Psoas muscle (tissue), 8 donors: ENCODE results near the gene MRPS18A. TPM values are rescaled to one million over a fixed set of nuclear protein-coding genes. Genes with fewer than 3 reads are reported as not detected.
A peak's percentile ranks its signal among the peaks of the same experiment; 100 is the strongest.

Source experiments
- ATAC-seq, 4 donors: fragments of 200-7000 bp; cut with Tn5 transposase; one replicate each; pipeline ENCODE4 v1.9.1; 2020; ENCODE audit warnings: moderate library complexity in 3 of 4, mild to moderate bottlenecking in 2 of 4
- DNase-seq, 2 donors: peaks; one replicate each; pipeline ENCODE4 v3.0.0-alpha.2; 2020
- H3K27ac ChIP-seq: fragments of 200-600 bp; one replicate; pipeline ENCODE4 v1.8.0; 2022
- H3K27me3 ChIP-seq, 3 donors: fragments of 200-600 bp in 1 of 3; one replicate each; pipeline versions ENCODE4 v1.6.1 to v1.8.0; 2013 to 2022; ENCODE audit warnings: low read length in 2 of 3, mild to moderate bottlenecking in 2 of 3, moderate library complexity in 1 of 3; ENCODE audit not compliant: insufficient read depth in 3 of 3
- H3K36me3 ChIP-seq, 2 donors: fragments of 200-600 bp in 1 of 2; one replicate each; pipeline versions ENCODE4 v1.6.1 to v1.8.0; 2013 to 2022; ENCODE audit warnings: low read depth in 1 of 2, mild to moderate bottlenecking in 1 of 2, moderate library complexity in 1 of 2; ENCODE audit not compliant: insufficient read depth in 1 of 2
- H3K4me1 ChIP-seq: fragments of 200-600 bp; one replicate; pipeline ENCODE4 v1.8.0; 2022
- H3K4me3 ChIP-seq: fragments of 200-600 bp; one replicate; pipeline ENCODE4 v1.8.0; 2022; ENCODE audit warnings: mild to moderate bottlenecking
- H3K9me3 ChIP-seq: fragments of 200-600 bp; one replicate; pipeline ENCODE4 v1.8.0; 2022
- WGBS, 3 donors: extraction: QIAGEN DNeasy Blood & Tissue Kit; methylation state at CpG; one replicate each; pipeline versions ENCODE4 v1.1.6 to v1.1.7; 2013; 5-methylcytosine and 5-hydroxymethylcytosine counted together
- intact Hi-C, 2 donors: fragments of 100-400 bp; cut with DNase I; formaldehyde crosslinking; loops; one replicate each; pipeline versions ENCODE4 v1.11.0 to v1.14.2; 2022
- polyA plus RNA-seq, 3 donors: library from polyadenylated mRNA; stranded (reverse); fragments of 200-250 nt; gene quantifications; one replicate each; pipeline ENCODE4 v1.2.3, GENCODE V29; 2013
- total RNA-seq, 4 donors: library from RNA; stranded (reverse); fragmentation: NEBNext Ultra II Directional in 2 of 4; extraction: Animal tissue kit (Norgen Biotek cat#: 25700) in 2 of 4; gene quantifications; one replicate each; pipeline versions ENCODE4 v1.2.1 to v1.2.4, GENCODE V29; 2021 to 2023
- TF ChIP-seq, protein P1 (sequence below): fragments of 200-600 bp; IDR thresholded peaks from one replicate; pipeline ENCODE4 v1.8.0; 2022; ENCODE audit warnings: antibody characterized with exemption
- donor health status: healthy with polysubstance abuse.
- donor health status: DM: no; HTN: no; CAD: no; lungs with moderate emphysema.
- donor health status: Bipolar disorder and iron deficiency.
- donor health status: healthy.
- donor health status: DM: yes; HTN: yes; CAD: no.
- donor health status: DM: no; HTN: no; CAD: no.
- donor health status: DM: no; HTN: no; CAD: no.
- donor health status: DM: yes; HTN: yes; CAD: no.

The MRPS18A gene
- total and polyA plus RNA-seq, 7 donors, result 64.1 to 152 (median 131) TPM

DNA sequence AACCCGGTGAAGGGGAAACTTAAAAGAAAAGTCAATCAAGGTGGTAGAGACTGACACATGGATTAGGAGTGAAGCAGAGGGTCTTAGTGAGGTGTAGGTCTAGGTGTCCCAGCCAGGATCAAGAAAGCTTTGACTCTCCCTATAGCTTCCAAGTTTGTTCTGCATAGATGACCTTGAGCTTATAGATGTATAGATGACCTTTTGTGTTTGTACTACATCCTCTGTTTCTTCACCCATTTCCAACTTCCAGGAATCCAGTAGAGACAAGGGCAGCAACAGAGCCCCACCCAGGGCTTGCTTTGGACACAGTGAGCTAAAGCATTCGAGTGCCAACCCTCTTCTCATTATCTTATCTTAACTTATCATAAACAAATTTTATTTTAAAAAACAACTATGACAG, 1.8 kb upstream of the MRPS18A start:
- Histone ChIP-seq H3K27ac (no peak overlapping the region), H3K4me1 (peaks cover 26% of the 10 kb centered on the region), H3K27me3 (no peaks in the 10 kb centered on the region), H3K4me3 (no peak overlapping the region), H3K36me3 (no peaks in the 10 kb centered on the region), H3K9me3 (no peaks in the 10 kb centered on the region)
- ATAC-seq, result no peak
- 72 to 90% (median 81%) methylated on average over 2 of the region's 2 CpGs for WGBS, 3 donors
- DNase-seq, result no peak
- intact Hi-C loops, result no loop called here
- TF ChIP-seq, protein P1, sequence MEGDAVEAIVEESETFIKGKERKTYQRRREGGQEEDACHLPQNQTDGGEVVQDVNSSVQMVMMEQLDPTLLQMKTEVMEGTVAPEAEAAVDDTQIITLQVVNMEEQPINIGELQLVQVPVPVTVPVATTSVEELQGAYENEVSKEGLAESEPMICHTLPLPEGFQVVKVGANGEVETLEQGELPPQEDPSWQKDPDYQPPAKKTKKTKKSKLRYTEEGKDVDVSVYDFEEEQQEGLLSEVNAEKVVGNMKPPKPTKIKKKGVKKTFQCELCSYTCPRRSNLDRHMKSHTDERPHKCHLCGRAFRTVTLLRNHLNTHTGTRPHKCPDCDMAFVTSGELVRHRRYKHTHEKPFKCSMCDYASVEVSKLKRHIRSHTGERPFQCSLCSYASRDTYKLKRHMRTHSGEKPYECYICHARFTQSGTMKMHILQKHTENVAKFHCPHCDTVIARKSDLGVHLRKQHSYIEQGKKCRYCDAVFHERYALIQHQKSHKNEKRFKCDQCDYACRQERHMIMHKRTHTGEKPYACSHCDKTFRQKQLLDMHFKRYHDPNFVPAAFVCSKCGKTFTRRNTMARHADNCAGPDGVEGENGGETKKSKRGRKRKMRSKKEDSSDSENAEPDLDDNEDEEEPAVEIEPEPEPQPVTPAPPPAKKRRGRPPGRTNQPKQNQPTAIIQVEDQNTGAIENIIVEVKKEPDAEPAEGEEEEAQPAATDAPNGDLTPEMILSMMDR, result no peak

DNA sequence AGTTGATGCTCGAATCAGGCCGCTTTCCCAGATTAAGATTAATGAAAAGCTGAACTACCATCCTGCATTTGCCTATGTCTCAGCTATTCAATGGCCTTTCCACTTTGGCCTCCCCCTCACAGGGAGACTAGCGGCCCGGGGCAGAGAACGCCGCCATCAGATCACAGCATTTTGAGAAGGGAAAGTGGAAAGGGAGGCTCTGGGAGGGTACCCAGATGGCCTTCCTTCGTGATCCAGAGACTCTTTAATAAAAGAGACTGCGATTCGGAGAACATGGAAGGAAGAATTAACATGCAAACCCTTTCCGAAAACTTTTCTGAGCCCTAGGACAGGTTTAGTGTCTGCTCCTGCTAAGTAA, 533 bp downstream of the MRPS18A start:
- peak overlapping the region; percentile 87 for H3K27ac ChIP-seq
- DNase-seq (no peak), ATAC-seq (peak in 1 of 4 donors; percentile 46)
- no peaks in the 10 kb centered on the region for H3K27me3 ChIP-seq
- WGBS, 3 donors, result 5 to 8% (median 6%) methylated on average over 10 of the region's 10 CpGs
- H3K4me1 ChIP-seq, result peaks cover 50% of the 10 kb centered on the region
- peaks cover 0 to 4% of the 10 kb centered on the region in 2 donors for H3K36me3 ChIP-seq
- intact Hi-C loops, result no loop called here
- TF ChIP-seq, protein P1, result no peak
- H3K4me3 ChIP-seq, result peak overlapping the region; percentile 98
- H3K9me3 ChIP-seq, result no peaks in the 10 kb centered on the region

DNA sequence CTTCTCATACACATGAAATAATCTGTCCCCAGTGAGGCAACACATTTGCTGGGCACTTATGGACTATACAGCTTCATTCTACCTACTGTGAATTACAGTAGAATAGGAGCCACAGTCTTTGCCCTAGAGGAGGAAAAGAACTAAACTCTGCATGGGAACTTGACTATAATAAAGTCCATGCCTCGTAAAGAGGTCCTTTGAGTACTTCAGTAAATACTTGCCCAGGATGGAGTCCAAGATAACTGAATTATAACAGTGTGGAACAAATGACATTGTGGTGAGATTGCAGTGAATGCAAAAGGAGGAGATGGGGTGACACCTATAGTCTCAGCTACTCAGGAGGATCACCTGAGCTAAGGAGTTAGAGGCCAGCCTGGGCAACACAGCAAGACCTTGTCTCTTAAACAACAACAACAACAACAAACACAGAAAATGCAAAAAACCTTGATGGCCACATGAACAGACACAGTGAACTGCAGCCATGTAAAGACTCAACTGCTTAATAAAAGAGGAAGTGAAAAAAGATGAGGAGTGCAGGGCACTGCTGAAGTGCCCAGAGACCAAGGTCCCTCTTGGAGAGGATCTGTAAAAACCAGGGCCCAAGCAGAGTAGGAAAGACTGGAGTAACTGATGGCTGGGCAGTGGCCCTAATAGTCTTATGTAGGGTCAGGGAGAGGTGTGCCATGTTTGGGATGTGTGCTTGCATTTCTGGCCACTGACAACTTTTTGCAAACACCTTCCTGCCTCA, 3.7 kb downstream of the MRPS18A start:
- no peak for ATAC-seq
- WGBS, 3 donors, result 42 to 81% (median 77%) methylated on average over 1 of the region's 1 CpG
- TF ChIP-seq, protein P1, result no peak
- DNase-seq, result no peak
- Histone ChIP-seq H3K4me3 (no peak overlapping the region), H3K36me3 (peaks cover 0 to 21% of the 10 kb centered on the region in 2 donors), H3K9me3 (no peaks in the 10 kb centered on the region), H3K27ac (peak overlapping the region; percentile 95), H3K4me1 (peaks cover 80% of the 10 kb centered on the region), H3K27me3 (no peaks in the 10 kb centered on the region)
- intact Hi-C loops, result no loop called here

DNA sequence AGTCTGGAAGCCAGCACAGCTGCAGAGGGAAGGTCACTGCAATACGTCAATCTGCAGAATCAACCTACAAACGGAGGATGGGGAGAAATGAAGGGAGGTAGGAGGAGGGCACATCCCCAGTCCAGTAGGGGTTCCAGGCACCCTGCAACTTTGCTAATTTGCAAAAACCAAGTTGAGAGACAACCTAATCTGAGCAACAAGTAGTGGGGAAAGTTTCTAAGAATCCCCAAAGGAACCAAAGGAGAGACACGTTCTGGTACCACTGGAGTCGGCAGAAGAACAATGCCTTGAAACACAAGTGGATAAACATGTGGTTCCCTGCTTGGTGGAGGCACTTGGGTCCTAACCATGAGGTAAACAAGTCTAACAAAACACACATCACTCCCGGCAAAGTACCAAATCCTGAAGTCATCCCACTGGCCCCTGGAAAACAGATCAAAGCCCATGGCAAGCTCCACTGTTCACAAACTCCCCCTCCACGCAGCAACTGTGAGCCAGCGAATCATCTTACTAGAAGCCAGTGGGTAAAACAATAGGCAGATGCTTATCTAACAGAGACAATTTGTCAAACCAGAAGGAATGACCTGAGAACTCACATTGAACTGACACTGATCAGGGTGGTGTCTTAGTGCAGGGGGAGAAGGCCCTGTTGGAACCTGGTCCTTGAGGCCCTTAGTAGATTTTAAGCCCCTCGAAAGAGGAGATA, 4.7 kb downstream of the MRPS18A start:
- WGBS, 3 donors, result 21 to 41% (median 27%) methylated on average over 8 of the region's 8 CpGs
- H3K4me1 ChIP-seq, result peaks cover 85% of the 10 kb centered on the region

More for the DNA sequence above, 4.7 kb downstream of the MRPS18A start:
- H3K9me3 ChIP-seq, result no peaks in the 10 kb centered on the region
- ATAC-seq (no peak), DNase-seq (no peak)
- H3K27ac ChIP-seq, result peak overlapping the region; percentile 95
- H3K27me3 ChIP-seq, result no peaks in the 10 kb centered on the region
- no peak overlapping the region for H3K4me3 ChIP-seq
- TF ChIP-seq, protein P1, result no peak
- H3K36me3 ChIP-seq, result peaks cover 0 to 31% of the 10 kb centered on the region in 2 donors
- intact Hi-C loops, result no loop called here
